DMS79 treated with DMSO at 0.1 percent for 48 hours (cell line): Measurements from ENCODE around the gene MPZL1.

Experiments
- DNase-seq: peaks from one replicate; lab custom pipeline; 2025; lab: John Stamatoyannopoulos, UW

Gene MPZL1

GRCh38 chr1:167751676-167752075 is 29.9 kb downstream of the MPZL1 start:
- DNase-seq = no peak

- DNase-seq = no peak
Observed at GRCh38 chr1:167752219-167752985, 30.6 kb downstream of the MPZL1 start.

- no peak for DNase-seq
Observed at GRCh38 chr1:167755654-167756053, 33.9 kb downstream of the MPZL1 start.

GRCh38 chr1:167756730-167757405 is 35.1 kb downstream of the MPZL1 start:
- DNase-seq = no peak

- DNase-seq = no peak
Observed at GRCh38 chr1:167757433-167758309, 35.9 kb downstream of the MPZL1 start.

- no peak for DNase-seq
Observed at GRCh38 chr1:167761400-167761799, 39.6 kb downstream of the MPZL1 start.

- no peak for DNase-seq
Observed at GRCh38 chr1:167762061-167762746, 40.4 kb downstream of the MPZL1 start.

GRCh38 chr1:167763525-167764220 is 41.9 kb downstream of the MPZL1 start:
- no peak for DNase-seq

GRCh38 chr1:167764458-167765330 is 42.9 kb downstream of the MPZL1 start:
- DNase-seq = no peak

GRCh38 chr1:167765496-167765895 is 43.7 kb downstream of the MPZL1 start:
- no peak for DNase-seq

- no peak for DNase-seq
Observed at GRCh38 chr1:167766538-167766937, 44.8 kb downstream of the MPZL1 start.

- DNase-seq = no peak
Observed at GRCh38 chr1:167767761-167768160, 46.0 kb downstream of the MPZL1 start.

GRCh38 chr1:167770127-167770526 is 48.3 kb downstream of the MPZL1 start:
- DNase-seq = no peak

GRCh38 chr1:167772436-167772835 is 50.7 kb downstream of the MPZL1 start:
- DNase-seq = no peak

GRCh38 chr1:167773516-167773915 is 51.7 kb downstream of the MPZL1 start:
- DNase-seq = no peak

GRCh38 chr1:167774710-167775109 is 52.9 kb downstream of the MPZL1 start:
- no peak for DNase-seq

- DNase-seq = no peak
Observed at GRCh38 chr1:167775178-167775577, 53.4 kb downstream of the MPZL1 start.

- DNase-seq = no peak
Observed at GRCh38 chr1:167776151-167776550, 54.4 kb downstream of the MPZL1 start.

- no peak for DNase-seq
Observed at GRCh38 chr1:167776616-167777268, 55.0 kb downstream of the MPZL1 start.

GRCh38 chr1:167777269-167777650 is 55.5 kb downstream of the MPZL1 start:
- no peak for DNase-seq
